Mesodermal cell (in vitro differentiated cells): ENCODE measurements around the gene CHIT1.

Experiments
- H3K27ac ChIP-seq: 2 replicates; pipeline ENCODE4 v1.7.0; 2013; ENCODE audit warnings: mild to moderate bottlenecking, low read depth, low read length, moderate library complexity; ENCODE audit not compliant: severe bottlenecking
- H3K36me3 ChIP-seq: 2 replicates; pipeline ENCODE4 v1.7.1; 2013; ENCODE audit warnings: mild to moderate bottlenecking, low read length, moderate library complexity; ENCODE audit not compliant: control insufficient read depth, insufficient read depth
- H3K4me1 ChIP-seq: one replicate; pipeline ENCODE4 v1.7.1; 2013; ENCODE audit warnings: mild to moderate bottlenecking, low read length; ENCODE audit not compliant: insufficient read depth, control insufficient read depth, poor library complexity, severe bottlenecking
- H3K4me3 ChIP-seq: 2 replicates; pipeline ENCODE4 v1.7.0; 2013; ENCODE audit warnings: low read length, control low read depth, mild to moderate bottlenecking; ENCODE audit not compliant: insufficient read depth, poor library complexity, severe bottlenecking; ENCODE audit errors: extremely low read depth
- H3K9me3 ChIP-seq: 2 replicates; pipeline ENCODE4 v1.7.1; 2013; ENCODE audit warnings: mild to moderate bottlenecking, low read length, moderate library complexity; ENCODE audit not compliant: control insufficient read depth
- WGBS, 2 experiments: methylation state at CpG; one replicate each; pipeline ENCODE4 v1.1.5; 2013; ENCODE audit warnings: missing lambda C conversion rate in 2 of 2; ENCODE audit not compliant: insufficient coverage in 2 of 2; 5-methylcytosine and 5-hydroxymethylcytosine counted together

The CHIT1 gene

GRCh38 chr1:203181586-203182386, 47.7 kb downstream of the CHIT1 start:
- no peaks in the 10 kb centered on the region for H3K9me3 ChIP-seq
- no peak overlapping the region for H3K4me3 ChIP-seq
- H3K4me1 ChIP-seq, result peaks cover 36% of the 10 kb centered on the region
- WGBS, 2 experiments, result 70 to 80% methylated on average over 7 of the region's 10 CpGs
- no peaks in the 10 kb centered on the region for H3K36me3 ChIP-seq
- no peak overlapping the region for H3K27ac ChIP-seq

- Histone ChIP-seq H3K4me1 (peaks cover 38% of the 10 kb centered on the region), H3K4me3 (no peak overlapping the region), H3K9me3 (no peaks in the 10 kb centered on the region), H3K36me3 (no peaks in the 10 kb centered on the region), H3K27ac (no peak overlapping the region)
- 91 to 97% methylated on average over 6 to 7 of the region's 11 CpGs for WGBS, 2 experiments
These were observed 48.7 kb downstream of the CHIT1 start for GRCh38 chr1:203180611-203181330.

GRCh38 chr1:203179667-203180005, 49.8 kb downstream of the CHIT1 start:
- no peak overlapping the region for H3K27ac ChIP-seq
- no peaks in the 10 kb centered on the region for H3K36me3 ChIP-seq
- 87 to 91% methylated on average over 9 to 10 of the region's 10 CpGs for WGBS, 2 experiments
- no peaks in the 10 kb centered on the region for H3K9me3 ChIP-seq
- H3K4me1 ChIP-seq, result peaks cover 39% of the 10 kb centered on the region
- H3K4me3 ChIP-seq, result no peak overlapping the region

GRCh38 chr1:203178821-203179666, 50.4 kb downstream of the CHIT1 start:
- WGBS, 2 experiments, result 92 to 94% methylated on average over 12 to 14 of the region's 14 CpGs
- H3K9me3 ChIP-seq, result no peaks in the 10 kb centered on the region
- peaks cover 43% of the 10 kb centered on the region for H3K4me1 ChIP-seq
- peak overlapping the region; percentile 93 for H3K27ac ChIP-seq
- no peaks in the 10 kb centered on the region for H3K36me3 ChIP-seq
- H3K4me3 ChIP-seq, result no peak overlapping the region

GRCh38 chr1:203178083-203178482, 51.4 kb downstream of the CHIT1 start:
- peaks cover 50% of the 10 kb centered on the region for H3K4me1 ChIP-seq
- H3K36me3 ChIP-seq, result no peaks in the 10 kb centered on the region
- peak overlapping the region; percentile 93 for H3K27ac ChIP-seq
- no peak overlapping the region for H3K4me3 ChIP-seq
- H3K9me3 ChIP-seq, result no peaks in the 10 kb centered on the region
- 0 to 6% methylated on average over 3 of the region's 5 CpGs for WGBS, 2 experiments

- H3K9me3 ChIP-seq, result no peaks in the 10 kb centered on the region
- no peak overlapping the region for H3K4me3 ChIP-seq
- H3K36me3 ChIP-seq, result no peaks in the 10 kb centered on the region
- WGBS, 2 experiments, result 53 to 75% methylated on average over 4 to 6 of the region's 9 CpGs
- H3K27ac ChIP-seq, result peak overlapping the region; percentile 93
- peaks cover 50% of the 10 kb centered on the region for H3K4me1 ChIP-seq
These were observed 51.9 kb downstream of the CHIT1 start for GRCh38 chr1:203177470-203178039.

- Histone ChIP-seq H3K27ac (no peak overlapping the region), H3K9me3 (no peaks in the 10 kb centered on the region), H3K4me3 (no peak overlapping the region), H3K36me3 (no peaks in the 10 kb centered on the region), H3K4me1 (peaks cover 50% of the 10 kb centered on the region)
- 90% methylated on average over 2 of the region's 6 CpGs; no CpG with 5 or more reads in 1 of the 2 experiments for WGBS, 2 experiments
These were observed 52.5 kb downstream of the CHIT1 start for GRCh38 chr1:203177036-203177405.

GRCh38 chr1:203176273-203177035, 53.0 kb downstream of the CHIT1 start:
- Histone ChIP-seq H3K36me3 (no peaks in the 10 kb centered on the region), H3K27ac (no peak overlapping the region), H3K4me1 (peaks cover 50% of the 10 kb centered on the region), H3K4me3 (no peak overlapping the region), H3K9me3 (no peaks in the 10 kb centered on the region)
- WGBS, 2 experiments, result 100% methylated on average over 3 to 6 of the region's 9 CpGs

GRCh38 chr1:203175827-203176241, 53.6 kb downstream of the CHIT1 start:
- WGBS, 2 experiments, result 90 to 93% methylated on average over 2 to 9 of the region's 9 CpGs
- H3K4me3 ChIP-seq, result no peak overlapping the region
- H3K27ac ChIP-seq, result no peak overlapping the region
- H3K36me3 ChIP-seq, result no peaks in the 10 kb centered on the region
- H3K9me3 ChIP-seq, result no peaks in the 10 kb centered on the region
- H3K4me1 ChIP-seq, result peaks cover 50% of the 10 kb centered on the region
